GM12864 (cell line): Measurements from ENCODE around the gene LRBA.

Experiments used
- DNase-seq: peaks from one replicate; pipeline ENCODE4 v3.0.0-alpha.2; 2011; ENCODE audit warnings: low read depth
- H3K4me3 ChIP-seq: 2 replicates; pipeline ENCODE4 v1.5.1; 2011; ENCODE audit warnings: mild to moderate bottlenecking, low read depth, low read length, control low read depth
- CTCF ChIP-seq: IDR thresholded peaks from 2 replicates; pipeline ENCODE4 v1.5.1; 2011; ENCODE audit warnings: low read depth, mild to moderate bottlenecking, moderate library complexity, low read length, control low read depth, inconsistent platforms; ENCODE audit errors: missing control alignments

The LRBA gene

GRCh38 chr4:151021637-151022334, 6.7 kb upstream of the LRBA start:
- H3K4me3 ChIP-seq = no peak overlapping the region
- TF ChIP-seq CTCF = no peak
- DNase-seq = no peak

DNA sequence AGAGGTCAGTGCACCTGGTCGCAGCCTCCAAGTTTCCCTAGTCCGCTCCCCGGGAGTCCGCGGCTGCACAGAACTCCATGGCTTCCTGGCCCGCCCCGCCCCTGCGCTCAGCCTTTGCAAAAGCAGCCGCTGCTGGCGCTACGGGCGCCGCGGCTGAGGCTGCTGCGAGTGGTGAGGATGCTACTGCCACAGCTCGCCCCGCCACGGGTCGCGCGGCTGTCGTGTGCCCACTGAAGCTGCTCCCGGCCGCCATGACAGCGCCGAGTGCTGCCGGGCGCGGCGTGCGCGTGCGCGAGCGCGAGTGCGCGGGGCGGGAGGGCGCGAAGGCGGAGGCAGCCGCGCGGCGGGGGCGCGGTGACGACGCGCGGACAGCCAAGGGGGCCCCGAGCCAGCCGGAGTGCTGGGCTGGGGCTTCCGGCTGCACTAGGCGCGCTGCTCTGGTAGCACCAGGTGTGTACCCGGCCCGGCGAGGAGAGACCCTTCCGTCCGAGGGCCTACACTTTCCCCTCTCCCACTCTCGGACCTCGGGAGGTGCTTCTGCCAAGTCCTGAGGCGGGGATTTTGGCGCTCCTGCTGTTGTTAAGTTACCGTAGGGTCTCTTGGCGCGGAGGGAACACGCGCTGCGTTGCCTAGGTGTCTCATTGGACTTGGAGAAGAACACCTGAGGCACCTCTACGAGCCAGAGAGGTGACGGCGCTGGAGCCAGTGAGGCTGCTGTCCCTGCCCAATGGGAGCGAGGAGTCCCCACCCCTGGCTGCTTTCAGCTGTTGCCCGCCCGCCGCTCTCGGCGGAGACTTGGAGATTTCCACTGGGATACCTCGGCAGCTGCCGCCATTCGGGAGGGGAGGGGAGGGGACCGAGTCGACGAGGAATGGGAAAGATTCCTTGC, 619 bp upstream of the LRBA start:
- no peak for TF ChIP-seq CTCF
- DNase-seq = peak; percentile 35
- H3K4me3 ChIP-seq = peak overlapping the region; percentile 90

DNA sequence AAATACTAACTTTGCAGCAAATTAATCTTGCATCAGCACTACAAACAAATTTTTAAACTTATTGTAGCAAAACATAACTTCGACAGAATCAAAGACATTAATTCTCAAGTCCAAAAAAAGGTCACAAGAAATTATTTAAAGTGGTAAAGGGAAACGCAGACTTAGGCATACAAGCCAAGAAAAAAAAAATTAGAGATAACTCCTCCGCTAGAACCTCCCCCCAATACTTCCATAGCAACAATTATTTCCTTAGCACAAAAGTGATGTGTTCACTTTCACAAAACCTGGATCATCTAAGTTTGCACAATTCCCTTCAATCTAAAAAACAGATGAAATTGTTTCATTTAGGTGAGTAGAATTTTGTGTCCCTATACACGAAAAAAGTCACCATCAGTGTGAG, 1.1 kb downstream of the LRBA start:
- TF ChIP-seq CTCF = no peak

DNA sequence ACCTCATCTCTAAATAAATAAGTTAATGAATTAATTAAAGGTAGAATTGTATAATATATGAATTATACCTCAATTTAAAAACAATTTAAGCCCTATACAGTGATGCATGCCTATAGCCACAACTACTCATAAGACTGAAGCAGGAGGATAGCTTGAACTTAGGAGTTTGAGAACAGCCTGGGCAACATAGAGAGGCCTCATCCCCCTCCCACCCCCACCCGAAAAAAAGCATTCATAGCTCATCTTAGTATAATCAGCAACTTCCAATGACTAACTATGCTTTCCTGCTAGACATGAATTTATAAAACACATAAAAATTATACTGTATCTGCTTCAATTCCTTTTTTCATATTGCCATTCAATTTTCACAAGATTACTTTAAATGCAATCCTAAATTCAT, 1.6 kb downstream of the LRBA start:
- no peak for DNase-seq
- no peak for TF ChIP-seq CTCF
- H3K4me3 ChIP-seq = peak overlapping the region; percentile 90

More for the DNA sequence above, 1.1 kb downstream of the LRBA start:
- no peak for DNase-seq
- peak overlapping the region; percentile 90 for H3K4me3 ChIP-seq

DNA sequence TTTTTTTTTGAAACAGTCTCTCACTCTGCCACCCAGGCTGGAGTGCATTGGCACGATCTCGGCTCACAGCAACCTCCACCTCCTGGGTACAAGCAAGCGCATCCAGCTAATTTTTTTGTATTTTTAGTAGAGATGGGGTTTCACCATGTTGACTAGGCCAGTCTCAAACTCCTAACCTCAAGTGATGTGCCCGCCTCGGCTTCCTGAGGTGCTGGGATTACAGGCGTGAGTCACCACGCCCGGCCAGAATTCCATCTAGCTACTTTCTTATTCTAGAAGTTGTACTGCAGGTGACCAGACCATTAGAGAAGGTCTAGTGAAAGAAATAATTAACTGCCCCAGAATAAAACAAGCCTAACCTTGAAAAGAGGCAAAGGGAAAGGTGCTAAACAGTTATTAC, 2.3 kb downstream of the LRBA start:
- TF ChIP-seq CTCF = no peak
- peak overlapping the region; percentile 90 for H3K4me3 ChIP-seq
- DNase-seq = no peak

- no peak for TF ChIP-seq CTCF
- no peak for DNase-seq
Measured at GRCh38 chr4:151012376-151012775, 2.7 kb downstream of the LRBA start.

More at GRCh38 chr4:151012376-151012775, 2.7 kb downstream of the LRBA start:
- H3K4me3 ChIP-seq = peak overlapping the region; percentile 90; the same call in 1 of the 2 replicates
